ENCODE measurements around the gene ATP7B.
"Not testable (repeated sequence)": the region's sequence is repeated elsewhere in the genome, so short reads cannot be mapped to it uniquely, and the experiment has no call there.

The ATP7B gene

GRCh38 chr13:51922771-51923480 is 88.3 kb downstream of the ATP7B start:
- no peak for DNase-seq (ENCODE audit: low spot score)

GRCh38 chr13:51921790-51922740 is 89.2 kb downstream of the ATP7B start:
- DNase-seq (ENCODE audit: low spot score): no peak

- no peak for DNase-seq (ENCODE audit: low spot score)
Measured at GRCh38 chr13:51920786-51921185, 90.5 kb downstream of the ATP7B start.

- DNase-seq (ENCODE audit: low spot score): no peak
Measured at GRCh38 chr13:51920267-51920666, 91.0 kb downstream of the ATP7B start.

- no peak for DNase-seq (ENCODE audit: low spot score)
Measured at GRCh38 chr13:51919531-51919930, 91.7 kb downstream of the ATP7B start.

GRCh38 chr13:51916962-51917361 is 94.3 kb downstream of the ATP7B start:
- DNase-seq (ENCODE audit: low spot score): no peak

- DNase-seq (ENCODE audit: low spot score): no peak
Measured at GRCh38 chr13:51916051-51916818, 95.0 kb downstream of the ATP7B start.

GRCh38 chr13:51914137-51914493 is 97.1 kb downstream of the ATP7B start:
- no peak for DNase-seq (ENCODE audit: low spot score)

GRCh38 chr13:51913421-51914136 is 97.7 kb downstream of the ATP7B start:
- no peak for DNase-seq (ENCODE audit: low spot score)

- DNase-seq (ENCODE audit: low spot score): no peak
Measured at GRCh38 chr13:51912511-51913225, 98.6 kb downstream of the ATP7B start.

GRCh38 chr13:51912091-51912490 is 99.2 kb downstream of the ATP7B start:
- DNase-seq (ENCODE audit: low spot score): no peak

- DNase-seq (ENCODE audit: low spot score): no peak
Measured at GRCh38 chr13:51910508-51910907, 100.7 kb downstream of the ATP7B start.

- DNase-seq (ENCODE audit: low spot score): not testable (repeated sequence)
Measured at GRCh38 chr13:51909265-51909664, 102.0 kb downstream of the ATP7B start.

GRCh38 chr13:51907040-51907732 is 104.1 kb downstream of the ATP7B start:
- DNase-seq (ENCODE audit: low spot score): no peak

- no peak for DNase-seq (ENCODE audit: low spot score)
Measured at GRCh38 chr13:51906581-51906980, 104.7 kb downstream of the ATP7B start.

GRCh38 chr13:51905787-51906186 is 105.5 kb downstream of the ATP7B start:
- DNase-seq (ENCODE audit: low spot score): no peak

- DNase-seq (ENCODE audit: low spot score): no peak
Measured at GRCh38 chr13:51902776-51903175, 108.5 kb downstream of the ATP7B start.

- DNase-seq (ENCODE audit: low spot score): no peak
Measured at GRCh38 chr13:51900471-51900870, 110.8 kb downstream of the ATP7B start.

- DNase-seq (ENCODE audit: low spot score): peak; percentile 76
Measured at GRCh38 chr13:51895906-51896888, 115.1 kb downstream of the ATP7B start.
